Panc1 (cell line): Measurements from ENCODE around the gene MTARC2. TPM values are rescaled to one million over a fixed set of nuclear protein-coding genes. Genes with fewer than 3 reads are reported as not detected.

Experiments
- ATAC-seq: fragments of 200-7000 bp; cut with Tn5 transposase; 2 replicates; pipeline ENCODE4 v1.9.1; 2020; ENCODE audit warnings: mild to moderate bottlenecking, moderate library complexity
- BruUV-seq: library from RNA; stranded (reverse); fragments of 400-500 nt; replicated peaks from 2 replicates; lab custom pipeline; 2021; lab: Mats Ljungman, UMichigan
- CTCF ChIA-PET: fragments of 300-600 bp; sonication (Branson Sonifier 250); formaldehyde crosslinking; loops from one replicate; lab custom pipeline; 2022; ENCODE audit warnings: antibody characterized with exemption; lab: Charles Lee
- POLR2A ChIA-PET: fragments of 300-600 bp; sonication (Branson Sonifier 250); formaldehyde crosslinking; loops from one replicate; lab custom pipeline; 2022; ENCODE audit warnings: antibody characterized with exemption; lab: Charles Lee
- DNase-seq: peaks from one replicate; pipeline ENCODE4 v3.0.0-alpha.2; 2010; ENCODE audit warnings: low read depth, low spot score
- H3K27ac ChIP-seq: 2 replicates; pipeline ENCODE4 v1.5.1; 2011; ENCODE audit warnings: mild to moderate bottlenecking, low read length, inconsistent platforms
- H3K27me3 ChIP-seq: fragments of 200-500 bp; sonication (Bioruptor generic); 2 replicates; pipeline ENCODE4 v1.6.0; 2014; ENCODE audit warnings: low read length, inconsistent platforms; ENCODE audit not compliant: control insufficient read depth, insufficient read depth
- H3K36me3 ChIP-seq: fragments of 200-500 bp; sonication (Bioruptor generic); 2 replicates; pipeline ENCODE4 v1.5.1; 2014; ENCODE audit warnings: inconsistent platforms, mild to moderate bottlenecking, low read length, moderate library complexity; ENCODE audit not compliant: control insufficient read depth, insufficient read depth
- H3K4me1 ChIP-seq: 2 replicates; pipeline ENCODE4 v1.5.1; 2011; ENCODE audit warnings: inconsistent platforms, mild to moderate bottlenecking, low read length, moderate library complexity; ENCODE audit not compliant: control insufficient read depth, insufficient read depth
- H3K4me3 ChIP-seq, 2 experiments: 2 replicates each; pipeline ENCODE4 v1.5.1; 2011 to 2012; ENCODE audit warnings: low read depth in 2 of 2, low read length in 2 of 2, mild to moderate bottlenecking in 2 of 2, inconsistent platforms in 1 of 2, moderate library complexity in 1 of 2
- H3K9me3 ChIP-seq: fragments of 200-500 bp; sonication (Bioruptor generic); 2 replicates; pipeline ENCODE4 v1.5.1; 2014; ENCODE audit warnings: low read depth, mild to moderate bottlenecking, inconsistent platforms, low read length, moderate library complexity; ENCODE audit not compliant: control insufficient read depth, insufficient read depth
- CTCF ChIP-seq: fragments of 450-650 bp; IDR thresholded peaks from 2 replicates; pipeline ENCODE4 v1.5.1; 2017; ENCODE audit warnings: mild to moderate bottlenecking
- POLR2AphosphoS5 ChIP-seq: IDR thresholded peaks from 2 replicates; pipeline ENCODE4 v1.6.1; 2012; ENCODE audit warnings: mild to moderate bottlenecking, low read depth, low read length, moderate library complexity
- SIN3A ChIP-seq: IDR thresholded peaks from 2 replicates; pipeline ENCODE4 v1.6.1; 2012; ENCODE audit warnings: low read depth, mild to moderate bottlenecking, low read length, moderate library complexity, borderline replicate concordance; ENCODE audit not compliant: insufficient read depth
- TCF7L2 ChIP-seq: IDR thresholded peaks from 2 replicates; pipeline ENCODE4 v1.6.1; 2011; ENCODE audit warnings: mild to moderate bottlenecking, low read depth, low read length, inconsistent platforms
- in situ Hi-C: cut with HindIII; loops from 2 replicates; pipeline ENCODE4 v1.10.0; 2016; ENCODE audit warnings: low sequenced_read_pairs, low pct_unique_long_range_greater_than_20kb
- intact Hi-C: fragments of 100-400 bp; cut with micrococcal nuclease; formaldehyde crosslinking; loops from one replicate; pipeline ENCODE4 v1.10.0; 2022; ENCODE audit not compliant: unreplicated experiment
- total RNA-seq: library from RNA; stranded (reverse); gene quantifications from one replicate; pipeline ENCODE4 v1.2.1, GENCODE V29; 2021; ENCODE audit not compliant: unreplicated experiment
- TF ChIP-seq, protein P1 (sequence below), 2 experiments: IDR thresholded peaks; 2 replicates each; pipeline ENCODE4 v1.6.1; 2011 to 2012; ENCODE audit warnings: low read depth in 2 of 2, control low read depth in 1 of 2, low read length in 1 of 2, mild to moderate bottlenecking in 1 of 2, moderate library complexity in 1 of 2; ENCODE audit not compliant: insufficient read depth in 1 of 2

The MTARC2 gene
- total RNA-seq, 1 experiment from 2014 or later = 10.1 TPM

DNA sequence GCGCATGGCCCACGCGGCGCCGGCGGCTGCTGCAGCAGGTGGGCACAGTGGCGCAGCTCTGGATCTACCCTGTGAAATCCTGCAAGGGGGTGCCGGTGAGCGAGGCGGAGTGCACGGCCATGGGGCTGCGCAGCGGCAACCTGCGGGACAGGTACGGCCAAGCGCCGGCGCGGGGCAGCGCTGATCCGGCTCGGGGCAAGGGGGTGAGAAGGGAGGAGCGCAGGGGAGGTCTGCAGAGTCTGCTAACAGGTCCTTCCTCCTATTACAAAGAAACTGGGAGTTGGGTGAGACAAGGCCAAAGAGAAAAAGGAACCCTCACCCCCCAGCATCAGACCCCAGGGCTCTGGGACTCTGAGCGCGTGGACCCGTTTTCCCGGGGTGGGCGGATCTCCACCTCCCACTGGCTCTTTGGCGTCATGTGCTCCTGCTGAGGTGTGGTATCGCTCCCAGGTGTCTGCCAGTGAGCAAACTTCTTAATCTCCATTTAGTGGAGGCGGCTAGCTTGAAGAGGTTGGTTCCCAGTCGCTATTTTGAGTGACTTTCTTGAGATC is 39.0 kb downstream of the MTARC2 start:
- peak; percentile 17 for TF ChIP-seq CTCF
- TF ChIP-seq, protein P1, sequence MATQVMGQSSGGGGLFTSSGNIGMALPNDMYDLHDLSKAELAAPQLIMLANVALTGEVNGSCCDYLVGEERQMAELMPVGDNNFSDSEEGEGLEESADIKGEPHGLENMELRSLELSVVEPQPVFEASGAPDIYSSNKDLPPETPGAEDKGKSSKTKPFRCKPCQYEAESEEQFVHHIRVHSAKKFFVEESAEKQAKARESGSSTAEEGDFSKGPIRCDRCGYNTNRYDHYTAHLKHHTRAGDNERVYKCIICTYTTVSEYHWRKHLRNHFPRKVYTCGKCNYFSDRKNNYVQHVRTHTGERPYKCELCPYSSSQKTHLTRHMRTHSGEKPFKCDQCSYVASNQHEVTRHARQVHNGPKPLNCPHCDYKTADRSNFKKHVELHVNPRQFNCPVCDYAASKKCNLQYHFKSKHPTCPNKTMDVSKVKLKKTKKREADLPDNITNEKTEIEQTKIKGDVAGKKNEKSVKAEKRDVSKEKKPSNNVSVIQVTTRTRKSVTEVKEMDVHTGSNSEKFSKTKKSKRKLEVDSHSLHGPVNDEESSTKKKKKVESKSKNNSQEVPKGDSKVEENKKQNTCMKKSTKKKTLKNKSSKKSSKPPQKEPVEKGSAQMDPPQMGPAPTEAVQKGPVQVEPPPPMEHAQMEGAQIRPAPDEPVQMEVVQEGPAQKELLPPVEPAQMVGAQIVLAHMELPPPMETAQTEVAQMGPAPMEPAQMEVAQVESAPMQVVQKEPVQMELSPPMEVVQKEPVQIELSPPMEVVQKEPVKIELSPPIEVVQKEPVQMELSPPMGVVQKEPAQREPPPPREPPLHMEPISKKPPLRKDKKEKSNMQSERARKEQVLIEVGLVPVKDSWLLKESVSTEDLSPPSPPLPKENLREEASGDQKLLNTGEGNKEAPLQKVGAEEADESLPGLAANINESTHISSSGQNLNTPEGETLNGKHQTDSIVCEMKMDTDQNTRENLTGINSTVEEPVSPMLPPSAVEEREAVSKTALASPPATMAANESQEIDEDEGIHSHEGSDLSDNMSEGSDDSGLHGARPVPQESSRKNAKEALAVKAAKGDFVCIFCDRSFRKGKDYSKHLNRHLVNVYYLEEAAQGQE (IDR thresholded peaks at IDR 0.05; ENCODE audit: insufficient read depth in 1 of 2, low read depth in 2 of 2, low read length in 1 of 2) = no peak
- TF ChIP-seq SIN3A = no peak
- Histone ChIP-seq H3K27me3 (no peaks in the 10 kb centered on the region), H3K4me3 (peak overlapping the region; percentile 40 to 47), H3K9me3 (no peaks in the 10 kb centered on the region), H3K4me1 (no peaks in the 10 kb centered on the region), H3K36me3 (no peaks in the 10 kb centered on the region; the same call in 1 of the 2 replicates), H3K27ac (no peak overlapping the region)
- CTCF ChIA-PET = interaction anchor here (0.6 kb wide), 1 partner anchor 107 kb away, joined by 4 read pairs; no protein-coding TSS in a partner anchor
- intact Hi-C loops = no loop called here
- DNase-seq = no peak
- no TSS peak for BruUV-seq
- peak; percentile 71 for ATAC-seq
- in situ Hi-C loops = no loop called here
- POLR2A ChIA-PET = no interaction called here

DNA sequence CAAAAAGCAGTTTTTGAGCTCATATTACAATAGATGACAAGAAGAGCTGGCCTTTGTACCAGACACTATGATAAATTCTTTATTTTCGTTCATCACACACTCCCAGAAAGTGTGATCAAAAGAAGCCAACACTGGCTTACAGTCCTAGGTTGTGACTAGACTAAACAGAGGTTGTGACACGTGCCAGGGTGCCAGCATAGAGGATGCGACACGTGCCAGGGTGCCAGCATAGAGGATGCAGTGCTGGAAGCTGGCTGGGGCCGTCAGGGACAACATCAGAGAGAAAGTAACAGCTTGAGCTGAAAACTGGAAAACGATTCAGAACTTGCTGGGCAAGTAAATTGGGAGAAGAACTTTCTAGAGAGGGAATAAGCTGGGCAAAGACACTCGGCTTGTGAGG is 40.8 kb downstream of the MTARC2 start:
- CTCF ChIA-PET = no interaction called here
- intact Hi-C loops (no loop called here), in situ Hi-C loops (no loop called here)
- H3K4me1 ChIP-seq = no peaks in the 10 kb centered on the region
- H3K36me3 ChIP-seq = no peaks in the 10 kb centered on the region; the same call in 1 of the 2 replicates
- no peaks in the 10 kb centered on the region for H3K27me3 ChIP-seq
- H3K27ac ChIP-seq = no peak overlapping the region
- TF ChIP-seq CTCF (no peak), POLR2AphosphoS5 (no peak), SIN3A (no peak), TCF7L2 (no peak)
- TF ChIP-seq, protein P1 (IDR thresholded peaks at IDR 0.05; ENCODE audit: insufficient read depth in 1 of 2, low read depth in 2 of 2, low read length in 1 of 2) = no peak
- BruUV-seq = no TSS peak
- POLR2A ChIA-PET = no interaction called here
- H3K4me3 ChIP-seq = no peak overlapping the region
- no peaks in the 10 kb centered on the region for H3K9me3 ChIP-seq
- ATAC-seq (no peak), DNase-seq (no peak)
